ENCODE data around the gene POC1B.

Gene POC1B

DNA sequence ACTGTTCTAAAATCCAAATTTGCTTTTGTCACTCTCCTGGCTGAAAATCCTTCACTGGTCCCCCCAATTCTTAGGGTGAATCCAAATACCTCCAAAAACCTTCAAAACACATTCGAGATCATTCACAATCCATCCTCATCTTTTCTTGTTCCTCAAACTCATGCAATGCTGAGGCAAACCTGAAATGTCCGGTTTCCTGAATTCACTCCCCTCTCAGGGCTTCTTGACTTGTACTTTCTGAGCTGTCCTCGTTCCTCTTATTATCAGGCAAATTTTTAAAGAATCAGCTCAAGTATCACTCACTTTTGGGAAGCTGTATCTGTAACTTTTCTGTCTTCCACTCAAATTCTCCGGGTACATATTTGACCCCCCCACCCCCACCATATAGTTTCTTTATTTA lies 88.6 kb downstream of the POC1B start:
- no peak for DNase-seq
- ATAC-seq, result no peak
- Mint-ChIP-seq H3K4me1 (peaks cover 17% of the 10 kb centered on the region), H3K27ac (no peak overlapping the region), H3K27me3 (no peaks in the 10 kb centered on the region), H3K4me3 (no peak overlapping the region), H3K9me3 (peaks cover 22 to 23% of the 10 kb centered on the region in 2 donors)

GRCh38 chr12:89436062-89436461 lies 89.8 kb downstream of the POC1B start:
- no peak overlapping the region for H3K27ac Mint-ChIP-seq
- no peak overlapping the region for H3K4me3 Mint-ChIP-seq
- ATAC-seq, result no peak
- H3K4me1 Mint-ChIP-seq, result peaks cover 5% of the 10 kb centered on the region
- no peaks in the 10 kb centered on the region for H3K27me3 Mint-ChIP-seq
- peaks cover 15 to 18% of the 10 kb centered on the region in 2 donors for H3K9me3 Mint-ChIP-seq
- no peak for DNase-seq

GRCh38 chr12:89433634-89434033 lies 92.2 kb downstream of the POC1B start:
- DNase-seq (no peak), ATAC-seq (no peak)
- no peaks in the 10 kb centered on the region for H3K27me3 Mint-ChIP-seq
- peaks cover 5% of the 10 kb centered on the region for H3K4me1 Mint-ChIP-seq
- H3K9me3 Mint-ChIP-seq, result peaks cover 8 to 11% of the 10 kb centered on the region in 2 donors
- H3K27ac Mint-ChIP-seq, result no peak overlapping the region
- no peak overlapping the region for H3K4me3 Mint-ChIP-seq

DNA sequence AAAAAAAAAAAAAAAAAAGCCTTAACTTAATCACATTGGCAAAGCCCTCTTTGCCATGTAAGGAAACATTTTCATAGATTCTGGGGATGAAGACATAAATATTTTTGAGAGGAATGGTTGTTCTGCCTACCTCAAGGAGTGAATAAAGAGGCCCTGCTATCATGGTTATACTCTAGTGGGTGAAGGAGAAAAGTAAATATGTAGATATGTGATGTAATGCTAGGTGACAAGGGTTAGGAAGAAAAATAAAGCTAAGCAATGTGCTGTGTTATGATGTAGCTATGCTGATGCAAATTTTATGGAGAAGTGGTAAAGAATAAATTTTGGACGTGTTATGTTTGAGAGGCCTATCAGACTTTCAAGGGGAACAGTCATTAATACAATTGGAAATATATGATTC lies 93.5 kb downstream of the POC1B start:
- no peak overlapping the region for H3K4me3 Mint-ChIP-seq
- no peak overlapping the region for H3K27ac Mint-ChIP-seq
- no peaks in the 10 kb centered on the region for H3K27me3 Mint-ChIP-seq
- no peak for ATAC-seq
- no peak for DNase-seq
- peaks cover 8% of the 10 kb centered on the region in 2 donors for H3K9me3 Mint-ChIP-seq
- peaks cover 15% of the 10 kb centered on the region for H3K4me1 Mint-ChIP-seq

- Mint-ChIP-seq H3K27me3 (no peaks in the 10 kb centered on the region), H3K27ac (no peak overlapping the region), H3K9me3 (peaks cover 0 to 8% of the 10 kb centered on the region in 2 donors), H3K4me1 (peaks cover 16% of the 10 kb centered on the region), H3K4me3 (no peak overlapping the region)
- ATAC-seq (no peak), DNase-seq (no peak)
Measured at GRCh38 chr12:89429528-89429927, 96.3 kb downstream of the POC1B start.

DNA sequence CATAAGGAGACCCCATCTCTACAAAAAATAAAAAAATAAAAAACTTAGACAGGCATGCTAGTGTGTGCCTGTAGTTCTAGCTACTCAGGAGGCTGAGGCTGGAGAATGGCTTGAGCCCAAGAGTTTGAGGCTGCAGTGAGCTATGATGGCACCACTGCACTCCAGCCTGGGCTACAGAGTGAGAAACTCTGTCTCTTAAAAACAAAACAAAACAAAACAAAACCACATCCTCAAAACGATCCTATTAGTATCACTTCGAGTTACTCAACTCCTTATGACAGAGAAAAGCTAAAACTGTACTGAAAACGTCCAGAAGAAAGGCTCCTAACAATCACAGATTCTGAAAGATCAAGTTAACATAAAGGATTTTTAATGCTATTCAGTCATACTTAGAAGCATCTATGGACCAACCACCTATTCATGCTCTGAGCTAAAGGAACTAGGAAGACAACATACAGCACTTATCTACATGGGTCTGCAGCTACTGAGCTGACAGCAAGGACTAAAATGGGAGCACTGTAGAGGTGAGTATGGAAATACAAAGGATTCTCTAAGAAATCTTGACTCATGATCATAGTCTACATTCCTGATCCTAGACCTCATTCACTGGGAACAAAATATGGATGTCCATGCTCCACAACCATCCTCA lies 98.2 kb downstream of the POC1B start:
- H3K4me3 Mint-ChIP-seq, result no peak overlapping the region
- ATAC-seq (peak; percentile 88), DNase-seq (no peak)
- peak overlapping the region; percentile 39 to 58 for H3K27ac Mint-ChIP-seq
- no peaks in the 10 kb centered on the region for H3K27me3 Mint-ChIP-seq
- H3K9me3 Mint-ChIP-seq, result peaks cover 0 to under 1% of the 10 kb centered on the region in 2 donors
- peaks cover 16% of the 10 kb centered on the region for H3K4me1 Mint-ChIP-seq

GRCh38 chr12:89424846-89425245 lies 101.0 kb downstream of the POC1B start:
- Mint-ChIP-seq H3K27ac (no peak overlapping the region), H3K4me1 (peaks cover 18% of the 10 kb centered on the region), H3K9me3 (no peaks in the 10 kb centered on the region), H3K27me3 (no peaks in the 10 kb centered on the region), H3K4me3 (no peak overlapping the region)
- ATAC-seq (no peak), DNase-seq (no peak)

GRCh38 chr12:89424389-89424788 lies 101.5 kb downstream of the POC1B start:
- no peak overlapping the region for H3K27ac Mint-ChIP-seq
- no peaks in the 10 kb centered on the region for H3K27me3 Mint-ChIP-seq
- DNase-seq (no peak), ATAC-seq (no peak)
- H3K9me3 Mint-ChIP-seq, result no peaks in the 10 kb centered on the region
- peaks cover 18% of the 10 kb centered on the region for H3K4me1 Mint-ChIP-seq
- no peak overlapping the region for H3K4me3 Mint-ChIP-seq

DNA sequence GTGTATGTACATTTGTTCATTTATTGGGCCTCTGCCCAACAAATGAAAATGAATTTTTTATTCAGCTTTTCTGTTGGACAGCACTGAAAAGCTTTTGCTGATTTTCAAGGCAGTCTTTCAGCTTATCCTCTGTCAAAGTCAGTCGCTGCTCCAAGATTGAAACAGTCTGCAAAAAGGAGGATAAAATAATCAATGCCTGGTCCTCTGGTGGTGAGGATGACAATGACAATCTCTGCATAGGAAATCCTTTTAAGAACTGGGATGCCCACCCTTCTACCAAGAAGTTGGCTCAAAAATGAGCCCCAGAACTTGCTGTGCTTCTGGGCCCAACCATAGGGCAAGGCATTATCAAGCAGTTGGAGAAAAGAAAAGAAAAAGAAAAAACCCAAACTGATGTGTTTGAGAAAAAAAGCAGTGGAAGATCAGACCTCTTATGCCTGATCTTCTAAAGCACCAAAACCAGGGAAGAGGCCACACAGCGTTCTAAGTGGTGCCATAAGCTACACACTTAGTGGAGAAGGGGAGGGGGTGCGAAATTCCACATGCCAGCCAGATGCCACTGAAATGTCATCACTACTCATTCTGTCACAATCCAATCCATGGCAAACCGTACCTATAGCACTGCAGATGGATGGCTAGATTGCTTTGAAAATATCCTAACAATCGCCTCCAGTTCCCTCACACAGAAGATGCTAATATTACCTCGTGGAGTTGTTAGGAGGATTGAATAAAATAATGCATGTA lies 104.6 kb downstream of the POC1B start:
- Mint-ChIP-seq H3K4me3 (no peak overlapping the region), H3K4me1 (peaks cover 7% of the 10 kb centered on the region), H3K9me3 (no peaks in the 10 kb centered on the region), H3K27ac (no peak overlapping the region), H3K27me3 (no peaks in the 10 kb centered on the region)
- DNase-seq (no peak), ATAC-seq (no peak)

GRCh38 chr12:89418228-89418910 lies 107.5 kb downstream of the POC1B start:
- Mint-ChIP-seq H3K9me3 (no peaks in the 10 kb centered on the region), H3K27me3 (no peaks in the 10 kb centered on the region), H3K4me3 (no peak overlapping the region), H3K27ac (no peak overlapping the region), H3K4me1 (peaks cover 7% of the 10 kb centered on the region)
- DNase-seq (no peak), ATAC-seq (no peak)

GRCh38 chr12:89417246-89417977 lies 108.4 kb downstream of the POC1B start:
- Mint-ChIP-seq H3K4me1 (peaks cover 6% of the 10 kb centered on the region), H3K9me3 (no peaks in the 10 kb centered on the region), H3K27ac (no peak overlapping the region), H3K4me3 (no peak overlapping the region), H3K27me3 (no peaks in the 10 kb centered on the region)
- ATAC-seq (no peak), DNase-seq (no peak)

- Mint-ChIP-seq H3K4me1 (no peaks in the 10 kb centered on the region), H3K4me3 (no peak overlapping the region), H3K27me3 (no peaks in the 10 kb centered on the region), H3K27ac (no peak overlapping the region), H3K9me3 (no peaks in the 10 kb centered on the region)
- ATAC-seq (no peak), DNase-seq (no peak)
Measured at GRCh38 chr12:89416049-89416792, 109.6 kb downstream of the POC1B start.

DNA sequence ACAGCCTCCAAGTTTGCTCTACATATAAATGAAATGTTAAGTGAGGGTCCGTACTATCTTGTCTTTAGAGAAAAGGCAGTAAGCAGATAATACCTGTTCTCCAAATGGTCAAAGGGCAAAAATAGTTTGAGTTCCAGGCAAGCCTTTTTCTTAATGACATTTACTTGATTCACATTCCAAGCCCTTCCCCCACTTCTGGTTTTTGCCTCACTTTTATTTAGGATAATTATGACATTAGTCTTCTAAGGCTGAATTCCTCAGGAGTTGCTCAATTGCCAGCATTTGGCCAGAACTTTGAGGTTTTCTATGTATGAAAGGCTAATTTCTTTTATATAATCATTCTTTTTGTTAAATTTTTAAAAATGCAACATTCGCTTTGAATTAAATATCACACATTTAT lies 111.0 kb downstream of the POC1B start:
- H3K4me1 Mint-ChIP-seq, result no peaks in the 10 kb centered on the region

GRCh38 chr12:89414322-89414721 lies 111.5 kb downstream of the POC1B start:
- ATAC-seq, result no peak
- no peaks in the 10 kb centered on the region for H3K27me3 Mint-ChIP-seq
- no peaks in the 10 kb centered on the region for H3K4me1 Mint-ChIP-seq
- peaks cover 0 to 1% of the 10 kb centered on the region in 2 donors for H3K9me3 Mint-ChIP-seq
- H3K27ac Mint-ChIP-seq, result no peak overlapping the region
- H3K4me3 Mint-ChIP-seq, result no peak overlapping the region
- no peak for DNase-seq

More for the DNA sequence above, 111.0 kb downstream of the POC1B start:
- H3K4me3 Mint-ChIP-seq, result no peak overlapping the region
- no peak overlapping the region for H3K27ac Mint-ChIP-seq
- DNase-seq (no peak), ATAC-seq (no peak)
- H3K9me3 Mint-ChIP-seq, result no peaks in the 10 kb centered on the region
- H3K27me3 Mint-ChIP-seq, result no peaks in the 10 kb centered on the region

- Mint-ChIP-seq H3K27me3 (no peaks in the 10 kb centered on the region), H3K9me3 (peaks cover 0 to 9% of the 10 kb centered on the region in 2 donors), H3K27ac (no peak overlapping the region), H3K4me3 (no peak overlapping the region), H3K4me1 (no peaks in the 10 kb centered on the region)
- no peak for ATAC-seq
- no peak for DNase-seq
Measured at GRCh38 chr12:89413234-89413633, 112.6 kb downstream of the POC1B start.
